HEK293 (cell line): Measurements from ENCODE around the gene CAPS.
"Not testable (repeated sequence)": the region's sequence is repeated elsewhere in the genome, so short reads cannot be mapped to it uniquely, and the experiment has no call there.

Experiments
- CTCF ChIA-PET: fragments of 350-600 bp; formaldehyde crosslinking; extraction: SDS; loops from one replicate; lab custom pipeline; 2021; ENCODE audit warnings: antibody characterized with exemption; lab: Yijun Ruan, JAX
- POLR2A ChIA-PET: fragments of 300-600 bp; formaldehyde crosslinking; extraction: SDS; loops from one replicate; lab custom pipeline; 2020; ENCODE audit warnings: antibody characterized with exemption, inconsistent platforms; lab: Yijun Ruan, JAX
- H3K27ac ChIP-seq: fragments of 200-500 bp; sonication (Bioruptor generic); 2 replicates; pipeline ENCODE4 v1.5.1; 2014; ENCODE audit warnings: low read depth, low read length, control low read depth, inconsistent platforms; ENCODE audit errors: extremely low read depth
- H3K36me3 ChIP-seq, 2 experiments: fragments of 200-500 bp in 1 of 2; sonication (Bioruptor generic) in 1 of 2; 1 replicate in 1 of 2; 2 replicates in 1 of 2; pipeline ENCODE4 v1.5.1; 2014 to 2017; ENCODE audit warnings: inconsistent platforms in 2 of 2, low read length in 2 of 2; ENCODE audit not compliant: control insufficient read depth in 2 of 2, insufficient read depth in 1 of 2
- H3K4me1 ChIP-seq: fragments of 200-500 bp; sonication (Bioruptor generic); 2 replicates; pipeline ENCODE4 v1.5.1; 2014; ENCODE audit warnings: mild to moderate bottlenecking, low read length, inconsistent platforms; ENCODE audit not compliant: control insufficient read depth, insufficient read depth
- H3K4me3 ChIP-seq: 2 replicates; pipeline ENCODE4 v1.5.1; 2011; ENCODE audit warnings: low read depth, mild to moderate bottlenecking, control low read depth, low read length, moderate library complexity
- H3K9me3 ChIP-seq: fragments of 200-500 bp; sonication (Bioruptor generic); 2 replicates; pipeline ENCODE4 v1.5.1; 2014; ENCODE audit warnings: low read depth, low read length, inconsistent platforms; ENCODE audit not compliant: control insufficient read depth, insufficient read depth
- BCL6B ChIP-seq: fragments of 450-650 bp; formaldehyde crosslinking; IDR thresholded peaks from 2 replicates; pipeline ENCODE4 v1.5.1; 2017; ENCODE audit warnings: missing biosample characterization, missing genetic modification characterization
- HOXD13 ChIP-seq: sonication (generic); formaldehyde crosslinking; IDR thresholded peaks from 2 replicates; pipeline ENCODE4 v1.8.0; 2022; ENCODE audit warnings: missing genetic modification reagents, borderline replicate concordance
- KLF16 ChIP-seq: fragments of 450-650 bp; formaldehyde crosslinking; IDR thresholded peaks from 2 replicates; pipeline ENCODE4 v1.5.1; 2017; ENCODE audit warnings: missing biosample characterization, missing genetic modification characterization
- OVOL3 ChIP-seq: fragments of 450-650 bp; formaldehyde crosslinking; IDR thresholded peaks from 2 replicates; pipeline ENCODE4 v1.5.1; 2016; ENCODE audit warnings: missing biosample characterization, missing genetic modification characterization
- PRDM2 ChIP-seq: fragments of 450-650 bp; formaldehyde crosslinking; IDR thresholded peaks from 2 replicates; pipeline ENCODE4 v1.5.1; 2016; ENCODE audit warnings: missing biosample characterization, missing genetic modification characterization, borderline replicate concordance
- WT1 ChIP-seq: fragments of 450-650 bp; formaldehyde crosslinking; IDR thresholded peaks from 2 replicates; pipeline ENCODE4 v1.5.1; 2016; ENCODE audit warnings: missing biosample characterization, missing genetic modification characterization
- ZBTB17 ChIP-seq: fragments of 450-650 bp; formaldehyde crosslinking; IDR thresholded peaks from 2 replicates; pipeline ENCODE4 v1.5.1; 2016; ENCODE audit warnings: missing biosample characterization, missing genetic modification characterization
- ZIC2 ChIP-seq: fragments of 450-650 bp; formaldehyde crosslinking; IDR thresholded peaks from 2 replicates; pipeline ENCODE4 v1.5.1; 2016; ENCODE audit warnings: missing biosample characterization, missing genetic modification characterization
- ZNF121 ChIP-seq: fragments of 450-650 bp; formaldehyde crosslinking; IDR thresholded peaks from 2 replicates; pipeline ENCODE4 v1.5.1; 2016; ENCODE audit warnings: missing biosample characterization, missing genetic modification characterization
- ZNF544 ChIP-seq: fragments of 450-650 bp; formaldehyde crosslinking; IDR thresholded peaks from 2 replicates; pipeline ENCODE4 v1.5.0; 2017; ENCODE audit warnings: missing biosample characterization, missing genetic modification characterization
- ZNF660 ChIP-seq: fragments of 450-650 bp; IDR thresholded peaks from 2 replicates; pipeline ENCODE4 v1.5.1; 2018; ENCODE audit warnings: missing biosample characterization, mild to moderate bottlenecking, missing genetic modification characterization
- ZNF692 ChIP-seq: fragments of 450-650 bp; formaldehyde crosslinking; IDR thresholded peaks from 2 replicates; pipeline ENCODE4 v1.5.1; 2016; ENCODE audit warnings: missing biosample characterization, missing genetic modification characterization
- ZNF747 ChIP-seq: fragments of 450-650 bp; formaldehyde crosslinking; IDR thresholded peaks from 2 replicates; pipeline ENCODE4 v1.5.1; 2016; ENCODE audit warnings: missing biosample characterization, missing genetic modification characterization

CAPS gene

GRCh38 chr19:5960005-5961001, 46.2 kb downstream of the CAPS start:
- Histone ChIP-seq H3K36me3 (peaks cover 0 to 7% of the 10 kb centered on the region in 2 experiments; a peak in 1 of 3 replicates), H3K27ac (no peak overlapping the region; the same call in 1 of the 2 replicates), H3K4me3 (no peak overlapping the region), H3K4me1 (peaks cover 42% of the 10 kb centered on the region), H3K9me3 (no peaks in the 10 kb centered on the region)
- CTCF ChIA-PET: interaction anchor here (0.6 to 1.8 kb wide), 3 partner anchors 8 to 69 kb away, joined by 3 to 7 read pairs (median 4); no protein-coding TSS in a partner anchor
- POLR2A ChIA-PET: no interaction called here
- no peak for TF ChIP-seq HOXD13 (CRISPR knock-in tag)
- TF ChIP-seq WT1 (tag by site-specific recombination): no peak
- TF ChIP-seq BCL6B (tag by site-specific recombination): no peak
- TF ChIP-seq ZIC2 (tag by site-specific recombination): peak; percentile 31
- no peak for TF ChIP-seq ZNF747 (tag by site-specific recombination)
- TF ChIP-seq KLF16 (tag by site-specific recombination): no peak
- no peak for TF ChIP-seq ZNF692 (tag by site-specific recombination)
- no peak for TF ChIP-seq OVOL3 (tag by site-specific recombination)
- no peak for TF ChIP-seq ZNF544
- TF ChIP-seq PRDM2 (tag by site-specific recombination): no peak
- TF ChIP-seq ZNF121: no peak
- peak; percentile 92 for TF ChIP-seq ZBTB17 (tag by site-specific recombination)
- no peak for TF ChIP-seq ZNF660 (tag by site-specific recombination)

DNA sequence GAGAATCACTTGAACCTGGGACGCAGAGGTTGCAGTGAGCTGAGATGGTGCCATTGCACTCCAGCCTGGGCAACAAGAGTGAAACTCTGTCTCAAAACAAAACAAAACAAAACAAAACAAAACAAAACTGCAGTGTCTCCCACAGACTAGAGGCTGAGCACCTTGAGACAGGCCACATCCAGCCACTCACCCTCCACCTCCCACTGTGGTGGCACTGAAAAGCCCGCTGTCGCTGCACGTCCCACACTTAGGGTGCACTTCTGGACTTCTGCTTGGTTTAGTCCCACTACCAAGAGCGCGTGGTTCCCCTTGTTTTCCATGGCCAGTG, 47.6 kb downstream of the CAPS start:
- H3K4me1 ChIP-seq: peaks cover 30% of the 10 kb centered on the region
- H3K4me3 ChIP-seq, POLR2A ChIA-PET, H3K27ac ChIP-seq, H3K9me3 ChIP-seq: not testable (repeated sequence)
- peaks cover 0 to 18% of the 10 kb centered on the region in 2 experiments; a peak in 1 of 3 replicates for H3K36me3 ChIP-seq
- CTCF ChIA-PET: interaction anchor here (0.6 to 0.9 kb wide), 2 partner anchors 17 to 317 kb away, joined by 4 to 5 read pairs; no protein-coding TSS in a partner anchor
